Karpas-422 (cell line): ENCODE data around the gene PHF10. TPM values are rescaled to one million over a fixed set of nuclear protein-coding genes. Genes with fewer than 3 reads are reported as not detected.

Source experiments
- DNase-seq: peaks from one replicate; pipeline ENCODE4 v3.0.0-alpha.2; 2015
- H2AFZ ChIP-seq: fragments of 200-600 bp; sonication (generic); 2 replicates; pipeline ENCODE4 v1.6.1; 2014; ENCODE audit warnings: antibody characterized with exemption, low read length, mixed read lengths
- H3K27ac ChIP-seq: fragments of 200-600 bp; sonication (generic); 2 replicates; pipeline ENCODE4 v1.5.1; 2014; ENCODE audit warnings: mild to moderate bottlenecking, low read length, moderate library complexity
- H3K27me3 ChIP-seq: fragments of 200-600 bp; sonication (generic); 2 replicates; pipeline ENCODE4 v1.6.1; 2014; ENCODE audit warnings: low read length, mixed read lengths
- H3K36me3 ChIP-seq: fragments of 200-600 bp; sonication (generic); 2 replicates; pipeline ENCODE4 v1.6.1; 2014; ENCODE audit warnings: low read length, mixed read lengths; ENCODE audit not compliant: insufficient read depth
- H3K4me1 ChIP-seq: fragments of 200-600 bp; sonication (generic); 2 replicates; pipeline ENCODE4 v1.6.1; 2014; ENCODE audit warnings: mild to moderate bottlenecking, low read length, mixed read lengths
- H3K4me2 ChIP-seq: fragments of 200-600 bp; sonication (generic); 2 replicates; pipeline ENCODE4 v1.6.1; 2014; ENCODE audit warnings: low read length, low read depth, mild to moderate bottlenecking; ENCODE audit not compliant: poor library complexity, severe bottlenecking
- H3K4me3 ChIP-seq: fragments of 200-600 bp; sonication (generic); 2 replicates; pipeline ENCODE4 v1.5.1; 2014; ENCODE audit warnings: mild to moderate bottlenecking, antibody characterized with exemption, low read length, mixed read lengths
- H3K79me2 ChIP-seq: fragments of 200-600 bp; sonication (generic); 2 replicates; pipeline ENCODE4 v1.6.1; 2014; ENCODE audit warnings: mild to moderate bottlenecking, low read length, mixed read lengths
- H3K9ac ChIP-seq: fragments of 200-600 bp; sonication (generic); 2 replicates; pipeline ENCODE4 v1.6.0; 2014; ENCODE audit warnings: low read length
- H3K9me2 ChIP-seq: fragments of 200-600 bp; sonication (generic), shearing (Covaris generic); replicated peaks from 2 replicates; pipeline ENCODE4 v1.6.0; 2014; ENCODE audit warnings: mild to moderate bottlenecking, low read length, moderate library complexity; ENCODE audit not compliant: insufficient read depth
- H3K9me3 ChIP-seq: fragments of 300-700, 200-600 bp; sonication (generic); 2 replicates; pipeline ENCODE4 v1.6.1; 2014; ENCODE audit warnings: low read length, mixed read lengths
- H4K20me1 ChIP-seq: fragments of 200-600 bp; sonication (generic); 2 replicates; pipeline ENCODE4 v1.6.1; 2014; ENCODE audit warnings: mild to moderate bottlenecking, antibody characterized with exemption, low read length, low read depth; ENCODE audit not compliant: insufficient read depth
- total RNA-seq: library from RNA; depleted of rRNA; stranded (reverse); fragments of >200 nt; shearing (Covaris generic); gene quantifications from 2 replicates; pipeline ENCODE4 v1.2.3, GENCODE V29; 2014; ENCODE audit warnings: low replicate concordance

Gene PHF10
- total RNA-seq, 1 experiment from 2014 or later, result 53.2 TPM

DNA sequence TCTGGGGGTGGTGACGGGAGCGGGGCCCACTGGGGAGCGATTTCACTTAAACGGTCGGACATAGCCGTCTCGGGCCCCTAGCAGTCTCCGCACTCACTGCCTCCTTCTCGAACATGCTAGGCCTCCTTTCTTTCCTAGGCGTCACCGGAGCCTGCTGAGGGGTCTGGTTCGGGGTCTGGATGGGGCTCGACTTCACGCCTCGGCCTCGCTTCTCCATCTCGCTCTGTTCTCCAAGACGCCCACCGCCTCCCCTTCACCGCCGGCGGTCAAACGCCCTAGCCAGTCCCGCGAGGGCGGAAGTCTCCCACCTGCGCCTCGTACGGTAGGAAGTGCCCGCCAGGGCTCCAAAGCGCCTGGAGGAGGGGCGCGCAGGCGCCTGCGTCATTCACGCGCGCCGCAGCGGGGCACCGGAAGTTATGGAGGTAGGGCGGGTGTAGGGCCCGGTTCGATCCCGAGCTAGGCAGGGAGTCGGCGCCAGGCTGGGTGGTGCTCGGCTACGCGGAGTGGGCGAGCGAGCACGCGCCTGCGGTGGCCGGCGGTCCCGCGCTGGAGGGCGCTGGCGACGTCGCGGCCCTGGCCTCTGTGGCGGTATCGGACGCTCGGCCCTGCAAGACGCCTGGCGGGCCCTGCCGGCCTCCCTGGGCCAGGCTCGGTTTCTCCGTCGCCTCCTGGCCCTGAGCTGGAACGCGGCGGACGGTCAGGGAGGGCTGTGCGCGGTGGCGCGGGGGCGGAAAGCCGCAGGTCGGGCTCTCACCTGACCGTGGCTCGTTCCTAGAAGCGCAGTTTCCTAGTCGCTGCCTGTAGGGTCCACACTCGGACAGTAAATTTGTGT is 27.2 kb upstream of the PHF10 start, which contains the start of the genes DYNLT2 and ERMARD:
Gene DYNLT2 (minus strand): TSS at position 331 of the 832 bp plus-strand sequence. CDS start 114 bp downstream, at position 217.
Gene ERMARD (plus strand): TSS at position 381 of the 832 bp plus-strand sequence. CDS start 36 bp downstream, at position 417.
- peak within 1 kb of the TSS; percentile 90 for H3K9ac ChIP-seq
- H4K20me1 ChIP-seq, result no peaks in the 10 kb centered on the region; the same call in 1 of the 2 replicates
- peaks cover under 1% of the 10 kb centered on the region for H3K36me3 ChIP-seq
- H3K4me2 ChIP-seq, result peak within 1 kb of the TSS; percentile 97
- H3K9me2 ChIP-seq, result no peaks in the 10 kb centered on the region
- peak within 1 kb of the TSS; percentile 77; the same call in 1 of the 2 replicates for H2AFZ ChIP-seq
- H3K27me3 ChIP-seq, result no peaks in the 10 kb centered on the region
- H3K79me2 ChIP-seq, result peaks cover 33% of the 10 kb centered on the region
- H3K9me3 ChIP-seq, result no peaks in the 10 kb centered on the region
- peak within 1 kb of the TSS; percentile 78 for H3K4me3 ChIP-seq
- peak within 1 kb of the TSS; percentile 62 for H3K27ac ChIP-seq
- DNase-seq, result peak; percentile 98
- H3K4me1 ChIP-seq, result peaks cover 26% of the 10 kb centered on the region

DNA sequence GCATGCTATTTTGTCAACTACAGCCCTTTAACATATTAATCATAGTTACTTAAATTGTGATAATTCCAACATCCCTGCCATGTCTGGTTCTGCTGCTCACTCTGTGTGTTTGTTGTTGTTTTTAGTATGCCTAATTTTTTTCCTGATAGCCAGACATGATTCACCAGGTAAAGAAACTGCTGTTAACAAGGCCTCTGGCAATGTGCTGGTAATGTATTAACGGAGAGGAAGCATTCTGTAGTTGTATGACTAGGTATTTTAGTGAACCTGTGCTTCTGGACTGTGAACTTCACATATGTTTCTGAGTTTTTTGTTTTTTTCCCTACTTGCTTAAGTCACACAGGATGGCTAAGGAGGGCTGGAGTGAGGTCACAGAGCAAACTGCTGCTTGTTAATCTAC is 22.3 kb upstream of the PHF10 start:
- H3K9me2 ChIP-seq, result no peaks in the 10 kb centered on the region
- H3K36me3 ChIP-seq, result no peaks in the 10 kb centered on the region; the same call in 1 of the 2 replicates
- no peak overlapping the region for H3K9ac ChIP-seq
- peaks cover 12% of the 10 kb centered on the region for H3K79me2 ChIP-seq
- H3K27me3 ChIP-seq, result no peaks in the 10 kb centered on the region
- peaks cover 12% of the 10 kb centered on the region for H3K4me1 ChIP-seq
- no peak overlapping the region for H3K4me2 ChIP-seq
- H2AFZ ChIP-seq, result no peak overlapping the region
- H3K27ac ChIP-seq, result no peak overlapping the region
- DNase-seq, result no peak
- no peaks in the 10 kb centered on the region; the same call in 1 of the 2 replicates for H4K20me1 ChIP-seq
- no peak overlapping the region for H3K4me3 ChIP-seq
- H3K9me3 ChIP-seq, result no peaks in the 10 kb centered on the region

DNA sequence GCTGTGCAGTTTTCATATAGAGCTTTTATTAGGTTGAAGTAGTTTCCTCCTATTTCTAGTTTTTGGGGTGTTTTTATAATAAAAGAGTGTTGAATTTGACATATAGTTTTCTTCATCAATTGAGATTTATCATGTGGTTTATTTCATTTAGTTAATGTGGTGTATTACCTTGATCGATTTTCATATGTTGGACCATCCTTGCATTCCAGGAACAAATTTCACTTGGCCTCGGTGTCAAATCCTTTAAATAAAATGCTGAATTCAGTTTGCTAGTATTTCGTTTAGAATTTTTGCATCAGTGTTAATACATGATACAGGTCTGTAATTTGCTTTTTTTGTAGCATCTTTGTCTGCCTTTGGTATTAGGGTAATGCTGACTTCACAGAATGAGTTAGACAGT is 21.1 kb upstream of the PHF10 start:
- H3K36me3 ChIP-seq, result no peaks in the 10 kb centered on the region; the same call in 1 of the 2 replicates
- H3K27ac ChIP-seq, result no peak overlapping the region
- H3K4me2 ChIP-seq, result no peak overlapping the region
- peaks cover 3% of the 10 kb centered on the region; the same call in 1 of the 2 replicates for H3K79me2 ChIP-seq
- no peak overlapping the region for H3K4me3 ChIP-seq
- DNase-seq, result no peak
- no peaks in the 10 kb centered on the region; the same call in 1 of the 2 replicates for H4K20me1 ChIP-seq
- H3K9me3 ChIP-seq, result no peaks in the 10 kb centered on the region
- no peaks in the 10 kb centered on the region for H3K9me2 ChIP-seq
- no peaks in the 10 kb centered on the region for H3K27me3 ChIP-seq
- no peak overlapping the region for H3K9ac ChIP-seq
- no peak overlapping the region for H2AFZ ChIP-seq
- H3K4me1 ChIP-seq, result peaks cover 7% of the 10 kb centered on the region

DNA sequence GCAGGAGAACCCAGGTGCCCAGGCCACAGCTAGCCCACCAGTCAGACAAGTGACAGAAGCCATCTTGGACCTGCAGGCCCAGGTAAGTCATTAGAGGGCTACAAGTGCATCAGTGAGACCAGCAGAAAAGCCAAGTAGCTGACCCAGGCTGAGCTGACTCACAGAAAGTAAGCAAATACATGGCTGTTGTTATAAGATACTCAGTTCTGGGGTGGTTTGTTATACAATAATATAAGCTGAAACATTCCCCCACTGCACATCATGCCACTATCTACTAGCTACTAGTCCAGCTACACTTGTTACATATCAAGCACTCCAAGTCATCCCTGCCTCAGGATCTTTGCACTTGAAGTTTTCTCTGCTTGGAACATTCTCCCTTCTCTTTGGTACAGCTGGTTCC is 17.0 kb upstream of the PHF10 start:
- H3K36me3 ChIP-seq, result no peaks in the 10 kb centered on the region
- DNase-seq, result no peak
- H4K20me1 ChIP-seq, result no peaks in the 10 kb centered on the region
- no peaks in the 10 kb centered on the region for H3K9me2 ChIP-seq
- H3K4me1 ChIP-seq, result no peaks in the 10 kb centered on the region
- H3K4me3 ChIP-seq, result no peak overlapping the region
- no peak overlapping the region for H3K4me2 ChIP-seq
- no peak overlapping the region for H3K27ac ChIP-seq
- H3K9ac ChIP-seq, result no peak overlapping the region
- no peaks in the 10 kb centered on the region for H3K27me3 ChIP-seq
- H2AFZ ChIP-seq, result no peak overlapping the region
- no peaks in the 10 kb centered on the region for H3K9me3 ChIP-seq
- H3K79me2 ChIP-seq, result no peaks in the 10 kb centered on the region

DNA sequence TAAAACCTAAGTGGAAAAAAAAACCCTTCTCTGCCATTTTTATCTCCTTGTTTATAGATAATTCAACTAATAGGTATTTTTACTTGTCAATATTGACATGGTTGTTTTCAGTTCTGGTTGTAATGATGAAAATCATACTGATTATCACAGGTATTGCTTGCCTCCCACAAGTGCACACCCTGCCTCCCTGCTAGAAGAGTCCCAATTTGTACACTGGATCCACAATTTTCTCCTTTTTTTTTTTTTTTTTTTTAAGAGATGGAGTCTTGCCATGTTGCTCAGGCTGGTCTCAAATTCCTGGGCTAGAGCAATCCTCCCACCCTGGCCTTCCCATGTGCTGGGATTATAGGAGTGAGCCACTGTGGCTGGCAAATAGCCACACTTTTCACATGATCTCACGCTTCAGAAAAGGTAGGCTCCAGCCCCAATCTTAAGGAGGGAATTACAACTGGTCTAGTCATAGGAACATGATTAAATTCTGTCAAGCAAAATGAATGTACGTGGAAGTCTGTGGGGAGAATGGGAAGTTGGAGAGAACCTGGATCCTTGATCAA is 14.8 kb upstream of the PHF10 start:
- Histone ChIP-seq H3K36me3 (no peaks in the 10 kb centered on the region), H3K27me3 (no peaks in the 10 kb centered on the region), H3K9ac (no peak overlapping the region), H3K79me2 (no peaks in the 10 kb centered on the region), H3K9me3 (no peaks in the 10 kb centered on the region), H3K4me1 (no peaks in the 10 kb centered on the region), H3K4me3 (no peak overlapping the region), H3K27ac (no peak overlapping the region), H4K20me1 (no peaks in the 10 kb centered on the region), H3K4me2 (no peak overlapping the region), H2AFZ (no peak overlapping the region), H3K9me2 (no peaks in the 10 kb centered on the region)
- DNase-seq, result no peak

DNA sequence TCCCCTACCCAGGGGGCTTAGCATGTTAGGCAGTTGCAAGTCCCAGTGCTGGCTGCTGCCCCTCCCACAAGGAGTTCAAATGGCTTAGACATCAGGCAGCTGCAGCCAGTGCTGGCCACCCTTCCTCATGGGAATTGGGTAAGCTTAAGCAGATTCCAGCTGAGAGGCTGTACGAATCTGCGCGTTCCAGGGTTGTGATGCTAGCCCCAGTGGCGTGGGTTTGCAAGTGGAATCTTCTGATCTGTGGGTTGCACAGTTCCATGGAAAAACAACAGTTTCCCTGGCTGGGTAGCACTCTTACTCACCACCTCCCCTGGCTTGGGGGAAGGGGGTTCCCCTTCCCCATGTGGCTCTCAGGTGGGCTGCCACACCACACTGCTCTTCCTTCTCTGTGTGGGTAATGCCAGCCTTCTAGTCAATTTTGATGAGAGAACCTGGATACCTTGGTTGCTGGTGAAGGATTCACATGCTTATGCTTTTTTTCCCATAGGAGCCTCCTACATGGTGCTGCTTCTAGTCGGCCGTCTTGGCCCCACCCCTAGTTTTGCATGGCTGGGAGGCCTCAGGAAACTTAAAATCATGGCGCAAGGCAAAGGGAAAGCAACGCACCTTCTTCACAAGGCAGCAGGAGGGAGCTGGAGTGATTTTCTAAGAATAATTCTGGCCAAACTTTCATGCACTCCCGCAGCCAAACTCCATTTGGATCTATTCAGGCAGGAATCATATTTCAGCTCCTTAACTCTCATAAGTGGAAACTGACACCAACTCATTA is 14.1 kb upstream of the PHF10 start:
- no peak overlapping the region for H2AFZ ChIP-seq
- H3K36me3 ChIP-seq, result no peaks in the 10 kb centered on the region
- no peak overlapping the region for H3K4me2 ChIP-seq
- no peak overlapping the region for H3K27ac ChIP-seq
- no peak overlapping the region for H3K9ac ChIP-seq
- no peak for DNase-seq
- H3K4me3 ChIP-seq, result no peak overlapping the region
- H3K9me3 ChIP-seq, result no peaks in the 10 kb centered on the region
- H4K20me1 ChIP-seq, result no peaks in the 10 kb centered on the region
- H3K4me1 ChIP-seq, result no peaks in the 10 kb centered on the region
- no peaks in the 10 kb centered on the region for H3K79me2 ChIP-seq
- H3K27me3 ChIP-seq, result no peaks in the 10 kb centered on the region
- H3K9me2 ChIP-seq, result no peaks in the 10 kb centered on the region

DNA sequence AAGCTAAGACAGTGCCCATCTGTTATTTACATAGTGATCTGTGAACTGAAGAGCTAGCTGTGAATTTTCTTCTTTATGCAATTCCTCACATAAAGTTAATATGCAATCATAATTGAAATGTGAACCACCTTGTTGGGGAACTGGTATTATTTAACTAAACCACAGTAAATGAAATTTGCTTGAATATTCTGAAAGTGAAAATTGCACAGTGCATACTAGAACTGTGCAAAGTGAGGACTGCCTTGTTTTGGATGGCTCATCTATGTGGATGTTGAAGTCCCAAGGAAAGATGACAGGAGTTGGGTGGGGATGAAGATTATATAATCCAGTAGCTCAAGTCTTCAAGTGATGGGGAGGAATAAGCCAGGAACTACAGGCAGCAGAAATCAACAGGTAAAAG is 5.7 kb upstream of the PHF10 start:
- Histone ChIP-seq H3K9me3 (no peaks in the 10 kb centered on the region), H3K36me3 (no peaks in the 10 kb centered on the region), H3K4me1 (peaks cover 6% of the 10 kb centered on the region), H3K4me2 (no peak overlapping the region), H3K4me3 (no peak overlapping the region), H2AFZ (no peak overlapping the region), H3K9me2 (no peaks in the 10 kb centered on the region), H3K9ac (no peak overlapping the region), H4K20me1 (no peaks in the 10 kb centered on the region), H3K27me3 (no peaks in the 10 kb centered on the region), H3K79me2 (no peaks in the 10 kb centered on the region), H3K27ac (no peak overlapping the region)
- no peak for DNase-seq

DNA sequence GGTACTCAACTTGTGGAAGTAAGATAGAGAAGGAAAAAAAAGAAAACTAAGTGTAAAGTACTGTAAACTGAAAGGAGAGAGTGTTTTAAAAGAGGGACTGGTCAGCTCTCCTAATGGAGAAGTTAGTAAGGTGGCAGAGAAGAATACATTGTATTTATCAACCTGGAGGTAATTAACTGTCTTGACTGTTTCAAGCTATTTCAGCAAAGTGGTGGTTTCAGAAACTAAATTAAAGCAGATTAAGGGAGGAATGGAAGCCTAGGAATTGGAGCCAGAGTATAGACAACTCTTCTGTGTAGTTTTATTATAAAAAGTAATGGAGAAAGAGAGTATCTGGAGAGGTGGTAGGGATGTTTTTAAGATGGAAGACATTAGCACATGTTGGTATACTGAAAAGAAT is 2.7 kb upstream of the PHF10 start:
- Histone ChIP-seq H3K27ac (no peak overlapping the region), H3K9me2 (no peaks in the 10 kb centered on the region), H2AFZ (no peak overlapping the region), H3K79me2 (peaks cover 15% of the 10 kb centered on the region), H3K9ac (no peak overlapping the region), H3K4me2 (no peak overlapping the region), H3K27me3 (no peaks in the 10 kb centered on the region), H3K9me3 (no peaks in the 10 kb centered on the region), H3K4me3 (no peak overlapping the region), H3K36me3 (no peaks in the 10 kb centered on the region), H3K4me1 (peaks cover 16% of the 10 kb centered on the region), H4K20me1 (peaks cover 6% of the 10 kb centered on the region; the same call in 1 of the 2 replicates)
- DNase-seq, result no peak
